ENCODE results near the gene PRR15.

DNA sequence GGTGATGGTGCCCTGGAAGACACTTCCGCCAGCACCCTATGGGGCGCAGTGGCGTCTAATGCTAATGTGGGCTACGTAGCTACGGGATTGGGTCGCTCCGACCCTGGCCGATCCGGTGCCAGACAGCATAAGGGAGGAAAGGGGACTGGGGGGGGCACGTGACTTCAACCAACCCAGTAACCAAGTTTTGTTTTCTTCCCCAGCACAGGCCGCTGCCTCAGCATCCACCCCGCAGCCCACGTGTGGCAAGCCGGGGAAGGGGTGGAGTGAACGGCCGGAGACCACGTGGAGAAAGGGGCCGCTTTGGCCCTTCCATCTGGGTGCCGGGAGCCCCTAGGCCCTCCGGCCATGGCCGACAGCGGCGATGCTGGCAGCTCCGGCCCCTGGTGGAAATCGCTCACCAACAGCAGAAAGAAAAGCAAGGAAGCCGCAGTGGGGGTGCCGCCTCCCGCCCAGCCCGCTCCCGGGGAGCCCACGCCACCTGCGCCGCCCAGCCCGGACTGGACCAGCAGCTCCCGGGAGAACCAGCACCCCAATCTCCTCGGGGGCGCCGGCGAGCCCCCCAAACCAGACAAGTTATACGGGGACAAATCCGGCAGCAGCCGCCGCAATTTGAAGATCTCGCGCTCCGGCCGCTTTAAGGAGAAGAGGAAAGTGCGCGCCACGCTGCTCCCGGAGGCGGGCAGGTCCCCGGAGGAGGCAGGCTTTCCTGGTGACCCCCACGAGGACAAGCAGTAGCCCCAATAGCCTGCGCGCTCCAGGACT is 2.5 kb downstream of the PRR15 start:
- TF ChIP-seq POLR2A (IDR thresholded peaks at IDR 0.05): no peak
- no peak for TF ChIP-seq CTCF (IDR thresholded peaks at IDR 0.05)
